Mucosa of rectum (tissue), 2 donors: ENCODE data around the gene GRIN3A.

Source experiments
- H3K27ac ChIP-seq, 2 donors: one replicate each; pipeline ENCODE4 v1.7.0; 2013; ENCODE audit warnings: inconsistent platforms in 2 of 2, low read depth in 2 of 2, low read length in 2 of 2
- H3K27me3 ChIP-seq, 2 donors: one replicate each; pipeline ENCODE4 v1.7.0; 2013; ENCODE audit warnings: low read length in 2 of 2; ENCODE audit not compliant: control insufficient read depth in 2 of 2, insufficient read depth in 2 of 2
- H3K36me3 ChIP-seq, 2 donors: one replicate each; pipeline ENCODE4 v1.7.0; 2013; ENCODE audit warnings: low read length in 2 of 2; ENCODE audit not compliant: control insufficient read depth in 2 of 2, insufficient read depth in 2 of 2
- H3K4me1 ChIP-seq, 2 donors: one replicate each; pipeline ENCODE4 v1.7.0; 2013; ENCODE audit warnings: low read length in 2 of 2, mild to moderate bottlenecking in 1 of 2; ENCODE audit not compliant: control insufficient read depth in 2 of 2, insufficient read depth in 2 of 2
- H3K4me3 ChIP-seq, 2 donors: one replicate each; pipeline ENCODE4 v1.7.0; 2013; ENCODE audit warnings: low read length in 2 of 2
- H3K9ac ChIP-seq, 2 donors: one replicate each; pipeline ENCODE4 v1.7.0; 2013; ENCODE audit warnings: low read length in 2 of 2, low read depth in 1 of 2, mild to moderate bottlenecking in 1 of 2
- H3K9me3 ChIP-seq, 2 donors: one replicate each; pipeline ENCODE4 v1.7.0; 2013; ENCODE audit warnings: low read length in 2 of 2; ENCODE audit not compliant: control insufficient read depth in 2 of 2
- donor health status: healthy.
- donor health status: Normal muscosa, but diverticular disease.

The GRIN3A gene

GRCh38 chr9:101587332-101588043 lies 151.0 kb downstream of the GRIN3A start:
- Histone ChIP-seq H3K36me3 (no peaks in the 10 kb centered on the region), H3K4me1 (no peaks in the 10 kb centered on the region), H3K9me3 (no peaks in the 10 kb centered on the region), H3K27ac (no peak overlapping the region), H3K27me3 (no peaks in the 10 kb centered on the region), H3K4me3 (no peak overlapping the region), H3K9ac (no peak overlapping the region)

DNA sequence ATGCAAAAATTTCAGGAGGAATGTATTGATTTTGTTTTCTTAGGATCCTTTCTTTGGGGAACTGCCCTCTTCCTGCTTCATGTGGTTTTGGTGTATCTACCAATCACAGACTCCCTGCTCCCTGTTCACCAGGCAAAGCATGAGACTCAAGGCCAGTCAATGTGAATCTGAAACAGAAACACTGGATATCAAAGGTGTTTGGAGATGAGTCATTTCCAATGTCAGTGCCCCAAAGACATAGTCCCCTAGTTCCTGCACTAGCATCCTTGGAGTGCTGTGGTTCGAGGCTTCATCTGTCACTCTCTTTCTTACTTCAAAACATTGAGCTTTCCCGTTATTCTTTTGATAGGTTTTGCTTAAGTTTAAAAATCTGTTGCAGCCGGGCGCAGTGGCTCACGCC lies 151.8 kb downstream of the GRIN3A start:
- no peaks in the 10 kb centered on the region for H3K27me3 ChIP-seq
- no peaks in the 10 kb centered on the region for H3K9me3 ChIP-seq
- H3K36me3 ChIP-seq, result no peaks in the 10 kb centered on the region
- no peak overlapping the region for H3K4me3 ChIP-seq
- no peak overlapping the region for H3K27ac ChIP-seq
- H3K4me1 ChIP-seq, result no peaks in the 10 kb centered on the region
- H3K9ac ChIP-seq, result no peak overlapping the region

DNA sequence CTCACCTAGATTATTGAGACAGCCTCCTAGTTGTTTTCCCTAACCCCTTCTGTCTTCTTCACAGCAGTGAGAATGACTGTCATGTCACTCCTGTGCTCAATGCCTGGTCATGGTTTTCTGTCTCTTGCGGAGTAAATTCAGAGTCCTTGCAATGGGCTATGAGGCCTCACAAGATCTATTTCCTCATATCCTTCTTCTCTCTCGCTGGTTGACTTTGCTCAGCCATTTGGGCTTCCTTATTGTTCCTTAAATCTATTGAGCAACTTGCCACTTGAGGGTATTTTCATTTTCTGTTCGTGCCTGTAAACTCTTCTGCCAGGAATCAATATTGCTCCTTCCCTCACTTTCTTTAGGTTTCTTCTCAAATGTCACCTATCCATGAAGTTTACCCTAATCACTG lies 152.7 kb downstream of the GRIN3A start:
- Histone ChIP-seq H3K27me3 (no peaks in the 10 kb centered on the region), H3K4me1 (no peaks in the 10 kb centered on the region), H3K4me3 (no peak overlapping the region), H3K36me3 (no peaks in the 10 kb centered on the region), H3K9me3 (no peaks in the 10 kb centered on the region), H3K9ac (no peak overlapping the region), H3K27ac (no peak overlapping the region)

GRCh38 chr9:101582553-101582952 lies 155.9 kb downstream of the GRIN3A start:
- H3K4me3 ChIP-seq, result no peak overlapping the region
- no peak overlapping the region for H3K9ac ChIP-seq
- no peaks in the 10 kb centered on the region for H3K4me1 ChIP-seq
- H3K27me3 ChIP-seq, result no peaks in the 10 kb centered on the region
- H3K27ac ChIP-seq, result no peak overlapping the region
- no peaks in the 10 kb centered on the region for H3K9me3 ChIP-seq
- no peaks in the 10 kb centered on the region for H3K36me3 ChIP-seq

- H3K27ac ChIP-seq, result no peak overlapping the region
- H3K27me3 ChIP-seq, result no peaks in the 10 kb centered on the region
- H3K9me3 ChIP-seq, result no peaks in the 10 kb centered on the region
- H3K36me3 ChIP-seq, result no peaks in the 10 kb centered on the region
- no peaks in the 10 kb centered on the region for H3K4me1 ChIP-seq
- no peak overlapping the region for H3K4me3 ChIP-seq
- no peak overlapping the region for H3K9ac ChIP-seq
Observed at GRCh38 chr9:101579711-101580545, 158.5 kb downstream of the GRIN3A start.

DNA sequence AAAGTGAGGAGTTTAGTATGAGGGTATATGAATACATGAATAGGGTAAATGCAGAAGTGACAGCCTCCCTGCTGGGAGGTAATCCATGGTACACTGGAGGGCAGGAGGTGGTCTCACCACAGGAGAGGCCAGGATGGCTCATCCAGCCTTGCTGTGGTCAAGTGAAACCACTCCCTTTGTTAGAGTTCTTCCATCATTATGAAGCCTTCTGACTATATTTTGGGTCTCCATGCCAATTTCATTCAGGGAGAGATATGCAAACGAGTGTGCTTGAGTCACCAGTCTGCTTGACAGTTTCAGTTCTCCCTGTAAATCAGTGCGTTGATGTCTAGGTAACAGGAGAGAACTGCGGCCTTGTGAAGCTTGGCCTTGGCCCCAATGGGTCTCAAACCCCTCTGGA lies 160.1 kb downstream of the GRIN3A start:
- H3K36me3 ChIP-seq, result no peaks in the 10 kb centered on the region
- no peaks in the 10 kb centered on the region for H3K27me3 ChIP-seq
- no peak overlapping the region for H3K9ac ChIP-seq
- no peak overlapping the region for H3K27ac ChIP-seq
- no peaks in the 10 kb centered on the region for H3K9me3 ChIP-seq
- H3K4me1 ChIP-seq, result no peaks in the 10 kb centered on the region
- H3K4me3 ChIP-seq, result no peak overlapping the region

DNA sequence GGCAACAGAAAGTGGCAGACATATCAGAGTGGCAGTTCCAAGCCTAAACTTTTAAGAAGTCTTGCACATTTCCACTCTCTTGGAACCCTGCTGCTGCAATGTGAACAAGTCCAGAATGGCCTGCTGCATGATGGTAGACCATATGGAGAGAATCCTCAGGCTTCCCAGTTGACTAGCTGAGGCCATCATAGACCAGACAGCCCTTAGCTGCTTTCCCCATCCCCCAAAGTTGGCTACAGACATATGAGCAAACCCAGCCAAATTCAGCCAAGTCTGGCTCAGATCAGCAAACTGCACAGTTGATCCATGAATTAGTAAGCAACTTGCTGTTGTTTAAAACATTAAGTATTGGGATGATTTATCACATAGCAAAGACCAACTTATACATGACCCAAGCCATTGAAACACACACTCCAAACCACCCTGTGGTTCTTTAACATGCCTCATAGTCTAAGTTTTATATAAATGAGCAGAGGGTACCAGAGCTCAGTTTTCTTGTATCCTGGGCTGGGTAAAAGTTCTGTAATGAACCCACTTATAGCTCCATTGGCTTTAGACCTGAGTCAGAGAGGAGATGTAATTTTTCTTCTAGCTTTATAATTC lies 163.6 kb downstream of the GRIN3A start:
- no peaks in the 10 kb centered on the region for H3K36me3 ChIP-seq

DNA sequence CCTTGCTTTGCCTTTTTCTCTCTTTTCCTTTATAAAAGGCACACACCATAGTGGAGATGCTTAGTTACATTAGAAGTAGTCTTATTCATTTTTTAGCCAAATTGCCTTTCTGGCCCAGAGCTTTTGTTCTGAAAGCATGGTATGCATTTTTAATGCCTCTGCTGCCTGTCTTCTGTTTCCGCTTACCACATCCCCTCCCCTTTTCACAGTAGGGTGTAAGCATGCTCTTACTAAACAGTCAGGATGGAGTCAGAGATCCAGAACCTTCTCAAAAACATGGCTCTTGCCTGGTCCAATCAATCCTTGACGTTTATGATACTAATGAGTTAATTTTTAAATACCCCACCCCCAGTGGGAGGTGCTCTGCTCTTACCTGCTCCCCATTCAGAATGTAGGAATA lies 166.1 kb downstream of the GRIN3A start:
- Histone ChIP-seq H3K27ac (no peak overlapping the region), H3K9ac (no peak overlapping the region), H3K9me3 (no peaks in the 10 kb centered on the region), H3K4me1 (no peaks in the 10 kb centered on the region), H3K27me3 (no peaks in the 10 kb centered on the region), H3K36me3 (peaks cover 0 to 5% of the 10 kb centered on the region in 2 donors), H3K4me3 (no peak overlapping the region)

More for the DNA sequence above, 163.6 kb downstream of the GRIN3A start:
- Histone ChIP-seq H3K27ac (no peak overlapping the region), H3K9me3 (no peaks in the 10 kb centered on the region), H3K4me3 (no peak overlapping the region), H3K4me1 (no peaks in the 10 kb centered on the region), H3K9ac (no peak overlapping the region), H3K27me3 (no peaks in the 10 kb centered on the region)

GRCh38 chr9:101571114-101571513 lies 167.3 kb downstream of the GRIN3A start:
- H3K27ac ChIP-seq, result no peak overlapping the region
- no peaks in the 10 kb centered on the region for H3K27me3 ChIP-seq
- no peak overlapping the region for H3K4me3 ChIP-seq
- no peaks in the 10 kb centered on the region for H3K4me1 ChIP-seq
- H3K9me3 ChIP-seq, result no peaks in the 10 kb centered on the region
- no peak overlapping the region for H3K9ac ChIP-seq
- peaks cover 0 to 7% of the 10 kb centered on the region in 2 donors for H3K36me3 ChIP-seq
